ENCODE measurements around the gene FGF23.

DNA sequence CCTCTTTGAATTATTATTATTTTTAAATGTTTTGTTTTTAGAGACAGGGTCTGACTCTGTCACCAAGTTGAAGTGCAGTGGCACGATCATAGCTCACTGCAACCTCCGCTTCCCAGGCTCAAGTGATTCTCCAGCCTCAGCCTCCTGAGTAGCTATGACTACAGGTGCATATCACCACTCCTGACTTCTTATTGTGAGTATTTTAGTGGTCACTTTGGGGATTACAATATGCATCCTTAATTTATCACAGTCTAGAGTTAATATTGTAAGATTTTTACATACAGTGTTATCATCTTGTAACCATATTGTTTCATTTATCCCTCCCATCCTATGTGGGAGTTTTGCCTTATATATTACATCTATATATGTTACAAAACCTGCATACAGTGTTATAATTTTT, 13.4 kb downstream of the FGF23 start:
- TF ChIP-seq, protein P1, sequence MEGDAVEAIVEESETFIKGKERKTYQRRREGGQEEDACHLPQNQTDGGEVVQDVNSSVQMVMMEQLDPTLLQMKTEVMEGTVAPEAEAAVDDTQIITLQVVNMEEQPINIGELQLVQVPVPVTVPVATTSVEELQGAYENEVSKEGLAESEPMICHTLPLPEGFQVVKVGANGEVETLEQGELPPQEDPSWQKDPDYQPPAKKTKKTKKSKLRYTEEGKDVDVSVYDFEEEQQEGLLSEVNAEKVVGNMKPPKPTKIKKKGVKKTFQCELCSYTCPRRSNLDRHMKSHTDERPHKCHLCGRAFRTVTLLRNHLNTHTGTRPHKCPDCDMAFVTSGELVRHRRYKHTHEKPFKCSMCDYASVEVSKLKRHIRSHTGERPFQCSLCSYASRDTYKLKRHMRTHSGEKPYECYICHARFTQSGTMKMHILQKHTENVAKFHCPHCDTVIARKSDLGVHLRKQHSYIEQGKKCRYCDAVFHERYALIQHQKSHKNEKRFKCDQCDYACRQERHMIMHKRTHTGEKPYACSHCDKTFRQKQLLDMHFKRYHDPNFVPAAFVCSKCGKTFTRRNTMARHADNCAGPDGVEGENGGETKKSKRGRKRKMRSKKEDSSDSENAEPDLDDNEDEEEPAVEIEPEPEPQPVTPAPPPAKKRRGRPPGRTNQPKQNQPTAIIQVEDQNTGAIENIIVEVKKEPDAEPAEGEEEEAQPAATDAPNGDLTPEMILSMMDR (IDR thresholded peaks at IDR 0.05; ENCODE audit: low read depth, low read length, missing input control), result no peak
- TF ChIP-seq RAD21 (IDR thresholded peaks at IDR 0.05) (no peak), HNF4A (conservative IDR thresholded peaks at IDR 0.05) (no peak), RXRA (IDR thresholded peaks at IDR 0.05) (no peak), YY1 (IDR thresholded peaks at IDR 0.05) (no peak), JUND (IDR thresholded peaks at IDR 0.05) (no peak), EGR1 (IDR thresholded peaks at IDR 0.05; ENCODE audit: low read depth in 2 of 2) (no peak), GABPA (IDR thresholded peaks at IDR 0.05 in 1 of 2, conservative IDR thresholded peaks at IDR 0.05 in 1 of 2) (no peak)
- TF ChIP-seq, protein P2, sequence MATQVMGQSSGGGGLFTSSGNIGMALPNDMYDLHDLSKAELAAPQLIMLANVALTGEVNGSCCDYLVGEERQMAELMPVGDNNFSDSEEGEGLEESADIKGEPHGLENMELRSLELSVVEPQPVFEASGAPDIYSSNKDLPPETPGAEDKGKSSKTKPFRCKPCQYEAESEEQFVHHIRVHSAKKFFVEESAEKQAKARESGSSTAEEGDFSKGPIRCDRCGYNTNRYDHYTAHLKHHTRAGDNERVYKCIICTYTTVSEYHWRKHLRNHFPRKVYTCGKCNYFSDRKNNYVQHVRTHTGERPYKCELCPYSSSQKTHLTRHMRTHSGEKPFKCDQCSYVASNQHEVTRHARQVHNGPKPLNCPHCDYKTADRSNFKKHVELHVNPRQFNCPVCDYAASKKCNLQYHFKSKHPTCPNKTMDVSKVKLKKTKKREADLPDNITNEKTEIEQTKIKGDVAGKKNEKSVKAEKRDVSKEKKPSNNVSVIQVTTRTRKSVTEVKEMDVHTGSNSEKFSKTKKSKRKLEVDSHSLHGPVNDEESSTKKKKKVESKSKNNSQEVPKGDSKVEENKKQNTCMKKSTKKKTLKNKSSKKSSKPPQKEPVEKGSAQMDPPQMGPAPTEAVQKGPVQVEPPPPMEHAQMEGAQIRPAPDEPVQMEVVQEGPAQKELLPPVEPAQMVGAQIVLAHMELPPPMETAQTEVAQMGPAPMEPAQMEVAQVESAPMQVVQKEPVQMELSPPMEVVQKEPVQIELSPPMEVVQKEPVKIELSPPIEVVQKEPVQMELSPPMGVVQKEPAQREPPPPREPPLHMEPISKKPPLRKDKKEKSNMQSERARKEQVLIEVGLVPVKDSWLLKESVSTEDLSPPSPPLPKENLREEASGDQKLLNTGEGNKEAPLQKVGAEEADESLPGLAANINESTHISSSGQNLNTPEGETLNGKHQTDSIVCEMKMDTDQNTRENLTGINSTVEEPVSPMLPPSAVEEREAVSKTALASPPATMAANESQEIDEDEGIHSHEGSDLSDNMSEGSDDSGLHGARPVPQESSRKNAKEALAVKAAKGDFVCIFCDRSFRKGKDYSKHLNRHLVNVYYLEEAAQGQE (IDR thresholded peaks at IDR 0.05), result no peak
- TF ChIP-seq, protein P3, sequence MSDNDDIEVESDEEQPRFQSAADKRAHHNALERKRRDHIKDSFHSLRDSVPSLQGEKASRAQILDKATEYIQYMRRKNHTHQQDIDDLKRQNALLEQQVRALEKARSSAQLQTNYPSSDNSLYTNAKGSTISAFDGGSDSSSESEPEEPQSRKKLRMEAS (IDR thresholded peaks at IDR 0.05), result no peak
- TF ChIP-seq, protein P4, sequence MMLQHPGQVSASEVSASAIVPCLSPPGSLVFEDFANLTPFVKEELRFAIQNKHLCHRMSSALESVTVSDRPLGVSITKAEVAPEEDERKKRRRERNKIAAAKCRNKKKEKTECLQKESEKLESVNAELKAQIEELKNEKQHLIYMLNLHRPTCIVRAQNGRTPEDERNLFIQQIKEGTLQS (IDR thresholded peaks at IDR 0.05), result no peak
- TF ChIP-seq, protein P5, sequence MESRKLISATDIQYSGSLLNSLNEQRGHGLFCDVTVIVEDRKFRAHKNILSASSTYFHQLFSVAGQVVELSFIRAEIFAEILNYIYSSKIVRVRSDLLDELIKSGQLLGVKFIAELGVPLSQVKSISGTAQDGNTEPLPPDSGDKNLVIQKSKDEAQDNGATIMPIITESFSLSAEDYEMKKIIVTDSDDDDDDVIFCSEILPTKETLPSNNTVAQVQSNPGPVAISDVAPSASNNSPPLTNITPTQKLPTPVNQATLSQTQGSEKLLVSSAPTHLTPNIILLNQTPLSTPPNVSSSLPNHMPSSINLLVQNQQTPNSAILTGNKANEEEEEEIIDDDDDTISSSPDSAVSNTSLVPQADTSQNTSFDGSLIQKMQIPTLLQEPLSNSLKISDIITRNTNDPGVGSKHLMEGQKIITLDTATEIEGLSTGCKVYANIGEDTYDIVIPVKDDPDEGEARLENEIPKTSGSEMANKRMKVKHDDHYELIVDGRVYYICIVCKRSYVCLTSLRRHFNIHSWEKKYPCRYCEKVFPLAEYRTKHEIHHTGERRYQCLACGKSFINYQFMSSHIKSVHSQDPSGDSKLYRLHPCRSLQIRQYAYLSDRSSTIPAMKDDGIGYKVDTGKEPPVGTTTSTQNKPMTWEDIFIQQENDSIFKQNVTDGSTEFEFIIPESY (IDR thresholded peaks at IDR 0.05), result no peak
